SK-N-SH treated with all-trans-retinoic acid at 6 μM for 48 hours (cell line): ENCODE measurements around the gene MMP14.

Experiments used
- ATAC-seq: fragments of 200-7000 bp; cut with Tn5 transposase; 3 replicates; pipeline ENCODE4 v1.9.1; 2020; ENCODE audit warnings: mild to moderate bottlenecking, moderate library complexity
- ARNTL ChIP-seq: fragments of 450-650 bp; formaldehyde crosslinking; IDR thresholded peaks from 2 replicates; pipeline ENCODE4 v1.5.0; 2020; ENCODE audit warnings: low read depth, mild to moderate bottlenecking, moderate library complexity, borderline replicate concordance
- BACH2 ChIP-seq: fragments of 250-450 bp; sonication (Bioruptor Pico); IDR thresholded peaks from 2 replicates; pipeline ENCODE4 v1.9.0; 2021; ENCODE audit warnings: mild to moderate bottlenecking, borderline replicate concordance
- CSDC2 ChIP-seq: fragments of 250-450 bp; sonication (Bioruptor Pico); IDR thresholded peaks from 2 replicates; pipeline ENCODE4 v1.5.0; 2020; ENCODE audit warnings: mild to moderate bottlenecking, moderate library complexity
- ESRRG ChIP-seq: fragments of 250-450 bp; sonication (Bioruptor Pico); IDR thresholded peaks from 2 replicates; pipeline ENCODE4 v1.6.1; 2021; ENCODE audit warnings: mild to moderate bottlenecking
- GLIS3 ChIP-seq: fragments of 250-450 bp; sonication (Bioruptor Pico); IDR thresholded peaks from 2 replicates; pipeline ENCODE4 v1.5.0; 2020; ENCODE audit warnings: mild to moderate bottlenecking, moderate library complexity
- ISL1 ChIP-seq: fragments of 250-450 bp; sonication (Bioruptor Pico); IDR thresholded peaks from 2 replicates; pipeline ENCODE4 v2.1.2; 2022; ENCODE audit warnings: mild to moderate bottlenecking, moderate library complexity
- OSR1 ChIP-seq: fragments of 250-450 bp; sonication (Bioruptor Pico); IDR thresholded peaks from 2 replicates; pipeline ENCODE4 v1.8.0; 2022; ENCODE audit warnings: moderate library complexity, mild to moderate bottlenecking, inconsistent platforms
- PPARA ChIP-seq: fragments of 250-450 bp; sonication (Bioruptor Pico); IDR thresholded peaks from 2 replicates; pipeline ENCODE4 v1.5.0; 2020; ENCODE audit warnings: mild to moderate bottlenecking, borderline replicate concordance
- RARB ChIP-seq: fragments of 250-450 bp; sonication (Bioruptor Pico); IDR thresholded peaks from 2 replicates; pipeline ENCODE4 v1.8.0; 2021; ENCODE audit warnings: mild to moderate bottlenecking, moderate library complexity
- SNAI2 ChIP-seq: fragments of 250-450 bp; sonication (Bioruptor Pico); IDR thresholded peaks from 2 replicates; pipeline ENCODE4 v1.5.0; 2020; ENCODE audit warnings: mild to moderate bottlenecking, moderate library complexity
- TCF4 ChIP-seq: fragments of 250-450 bp; sonication (Bioruptor Pico); IDR thresholded peaks from 2 replicates; pipeline ENCODE4 v1.8.0; 2021; ENCODE audit warnings: mild to moderate bottlenecking, moderate library complexity, borderline replicate concordance
- TOX ChIP-seq: fragments of 250-450 bp; sonication (Bioruptor Pico); IDR thresholded peaks from 2 replicates; pipeline ENCODE4 v1.8.0; 2021; ENCODE audit warnings: mild to moderate bottlenecking, moderate library complexity, borderline replicate concordance
- ZC3H10 ChIP-seq: fragments of 250-450 bp; sonication (Bioruptor Pico); IDR thresholded peaks from 2 replicates; pipeline ENCODE4 v1.5.1; 2021; ENCODE audit warnings: mild to moderate bottlenecking, moderate library complexity
- ZFP3 ChIP-seq: fragments of 250-450 bp; sonication (Bioruptor Pico); IDR thresholded peaks from 2 replicates; pipeline ENCODE4 v1.5.0; 2020; ENCODE audit warnings: mild to moderate bottlenecking, moderate library complexity
- ZNF565 ChIP-seq: fragments of 450-650 bp; formaldehyde crosslinking; conservative IDR thresholded peaks from 2 replicates; pipeline ENCODE4 v1.5.0; 2020; ENCODE audit warnings: low read depth, mild to moderate bottlenecking, moderate library complexity
- ZNF70 ChIP-seq: fragments of 450-650 bp; formaldehyde crosslinking; IDR thresholded peaks from 2 replicates; pipeline ENCODE4 v1.5.0; 2020; ENCODE audit warnings: mild to moderate bottlenecking, moderate library complexity
- ZNF8 ChIP-seq: fragments of 450-650 bp; formaldehyde crosslinking; IDR thresholded peaks from 2 replicates; pipeline ENCODE4 v1.5.0; 2020; ENCODE audit warnings: mild to moderate bottlenecking, moderate library complexity
- TF ChIP-seq, protein P1 (sequence below): fragments of 250-450 bp; sonication (Bioruptor Pico); IDR thresholded peaks from 2 replicates; pipeline ENCODE4 v1.8.0; 2020; ENCODE audit warnings: mild to moderate bottlenecking, moderate library complexity, borderline replicate concordance
- TF ChIP-seq, protein P2 (sequence below): fragments of 250-450 bp; sonication (Bioruptor Pico); IDR thresholded peaks from 2 replicates; pipeline ENCODE4 v1.5.0; 2020; ENCODE audit warnings: mild to moderate bottlenecking, moderate library complexity
- TF ChIP-seq, protein P3 (sequence below): fragments of 250-450 bp; sonication (Bioruptor Pico); IDR thresholded peaks from 2 replicates; pipeline ENCODE4 v1.5.1; 2020; ENCODE audit warnings: low read depth, mild to moderate bottlenecking, moderate library complexity
- TF ChIP-seq, protein P4 (sequence below): fragments of 250-450 bp; sonication (Bioruptor Pico); IDR thresholded peaks from 2 replicates; pipeline ENCODE4 v1.8.0; 2021; ENCODE audit warnings: low read depth, mild to moderate bottlenecking, moderate library complexity, borderline replicate concordance
- TF ChIP-seq, protein P5 (sequence below): fragments of 250-450 bp; sonication (Bioruptor Pico); IDR thresholded peaks from 2 replicates; pipeline ENCODE4 v1.5.1; 2021; ENCODE audit warnings: mild to moderate bottlenecking, moderate library complexity

Gene MMP14

DNA sequence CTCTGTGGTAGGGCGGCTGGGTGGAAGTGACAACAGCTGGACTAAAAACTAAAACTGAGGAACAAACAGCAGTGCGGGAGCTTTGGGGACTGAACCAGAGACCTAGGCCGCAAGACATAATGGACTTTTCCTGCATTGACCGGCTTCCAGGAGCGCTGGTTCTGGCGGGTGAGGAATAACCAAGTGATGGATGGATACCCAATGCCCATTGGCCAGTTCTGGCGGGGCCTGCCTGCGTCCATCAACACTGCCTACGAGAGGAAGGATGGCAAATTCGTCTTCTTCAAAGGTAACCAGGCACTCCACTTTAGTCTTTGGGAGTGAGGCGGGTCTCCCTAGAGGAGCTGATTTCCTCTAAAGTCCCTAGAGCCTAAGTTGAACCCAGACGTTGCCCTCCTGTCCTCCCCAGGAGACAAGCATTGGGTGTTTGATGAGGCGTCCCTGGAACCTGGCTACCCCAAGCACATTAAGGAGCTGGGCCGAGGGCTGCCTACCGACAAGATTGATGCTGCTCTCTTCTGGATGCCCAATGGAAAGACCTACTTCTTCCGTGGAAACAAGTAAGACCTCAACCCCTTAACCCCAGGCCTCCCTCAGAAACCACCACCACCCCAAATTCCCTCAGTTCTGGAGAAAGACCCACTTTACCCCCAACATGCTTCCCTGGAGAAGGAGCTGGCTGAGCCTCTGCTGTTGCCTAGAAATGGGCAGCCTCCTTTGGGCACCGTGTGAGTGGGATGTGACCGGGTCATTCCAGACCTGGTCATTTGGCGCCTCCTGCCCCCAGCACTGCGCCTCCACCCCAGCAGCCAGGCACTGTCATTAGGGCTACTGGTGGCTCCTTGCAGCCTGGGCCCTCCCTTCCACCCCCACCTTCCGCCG is 8.1 kb downstream of the MMP14 start:
- ATAC-seq = no peak

DNA sequence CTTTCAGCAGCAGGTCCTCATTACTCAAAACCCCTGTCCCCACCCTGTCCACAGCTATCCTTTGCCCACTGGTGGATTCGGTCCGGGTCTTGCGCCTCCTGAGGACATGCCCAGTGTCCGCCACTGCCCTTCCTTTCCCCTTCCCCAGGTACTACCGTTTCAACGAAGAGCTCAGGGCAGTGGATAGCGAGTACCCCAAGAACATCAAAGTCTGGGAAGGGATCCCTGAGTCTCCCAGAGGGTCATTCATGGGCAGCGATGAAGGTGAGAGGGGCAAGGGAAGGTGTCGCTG is 8.7 kb downstream of the MMP14 start:
- no peak for ATAC-seq
- TF ChIP-seq OSR1 (CRISPR knock-in tag) (no peak), GLIS3 (CRISPR knock-in tag) (no peak), ISL1 (CRISPR knock-in tag) (no peak), ZNF565 (CRISPR knock-in tag) (no peak), ZC3H10 (CRISPR knock-in tag) (no peak), TOX (no peak), TCF4 (CRISPR knock-in tag) (no peak), ZNF70 (no peak), ARNTL (CRISPR knock-in tag) (no peak), BACH2 (no peak), RARB (CRISPR knock-in tag) (no peak)
- TF ChIP-seq, protein P1, sequence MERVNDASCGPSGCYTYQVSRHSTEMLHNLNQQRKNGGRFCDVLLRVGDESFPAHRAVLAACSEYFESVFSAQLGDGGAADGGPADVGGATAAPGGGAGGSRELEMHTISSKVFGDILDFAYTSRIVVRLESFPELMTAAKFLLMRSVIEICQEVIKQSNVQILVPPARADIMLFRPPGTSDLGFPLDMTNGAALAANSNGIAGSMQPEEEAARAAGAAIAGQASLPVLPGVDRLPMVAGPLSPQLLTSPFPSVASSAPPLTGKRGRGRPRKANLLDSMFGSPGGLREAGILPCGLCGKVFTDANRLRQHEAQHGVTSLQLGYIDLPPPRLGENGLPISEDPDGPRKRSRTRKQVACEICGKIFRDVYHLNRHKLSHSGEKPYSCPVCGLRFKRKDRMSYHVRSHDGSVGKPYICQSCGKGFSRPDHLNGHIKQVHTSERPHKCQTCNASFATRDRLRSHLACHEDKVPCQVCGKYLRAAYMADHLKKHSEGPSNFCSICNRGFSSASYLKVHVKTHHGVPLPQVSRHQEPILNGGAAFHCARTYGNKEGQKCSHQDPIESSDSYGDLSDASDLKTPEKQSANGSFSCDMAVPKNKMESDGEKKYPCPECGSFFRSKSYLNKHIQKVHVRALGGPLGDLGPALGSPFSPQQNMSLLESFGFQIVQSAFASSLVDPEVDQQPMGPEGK = no peak
- TF ChIP-seq, protein P2, sequence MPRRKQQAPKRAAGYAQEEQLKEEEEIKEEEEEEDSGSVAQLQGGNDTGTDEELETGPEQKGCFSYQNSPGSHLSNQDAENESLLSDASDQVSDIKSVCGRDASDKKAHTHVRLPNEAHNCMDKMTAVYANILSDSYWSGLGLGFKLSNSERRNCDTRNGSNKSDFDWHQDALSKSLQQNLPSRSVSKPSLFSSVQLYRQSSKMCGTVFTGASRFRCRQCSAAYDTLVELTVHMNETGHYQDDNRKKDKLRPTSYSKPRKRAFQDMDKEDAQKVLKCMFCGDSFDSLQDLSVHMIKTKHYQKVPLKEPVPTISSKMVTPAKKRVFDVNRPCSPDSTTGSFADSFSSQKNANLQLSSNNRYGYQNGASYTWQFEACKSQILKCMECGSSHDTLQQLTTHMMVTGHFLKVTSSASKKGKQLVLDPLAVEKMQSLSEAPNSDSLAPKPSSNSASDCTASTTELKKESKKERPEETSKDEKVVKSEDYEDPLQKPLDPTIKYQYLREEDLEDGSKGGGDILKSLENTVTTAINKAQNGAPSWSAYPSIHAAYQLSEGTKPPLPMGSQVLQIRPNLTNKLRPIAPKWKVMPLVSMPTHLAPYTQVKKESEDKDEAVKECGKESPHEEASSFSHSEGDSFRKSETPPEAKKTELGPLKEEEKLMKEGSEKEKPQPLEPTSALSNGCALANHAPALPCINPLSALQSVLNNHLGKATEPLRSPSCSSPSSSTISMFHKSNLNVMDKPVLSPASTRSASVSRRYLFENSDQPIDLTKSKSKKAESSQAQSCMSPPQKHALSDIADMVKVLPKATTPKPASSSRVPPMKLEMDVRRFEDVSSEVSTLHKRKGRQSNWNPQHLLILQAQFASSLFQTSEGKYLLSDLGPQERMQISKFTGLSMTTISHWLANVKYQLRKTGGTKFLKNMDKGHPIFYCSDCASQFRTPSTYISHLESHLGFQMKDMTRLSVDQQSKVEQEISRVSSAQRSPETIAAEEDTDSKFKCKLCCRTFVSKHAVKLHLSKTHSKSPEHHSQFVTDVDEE (CRISPR knock-in tag) = no peak

More for the DNA sequence above, 8.1 kb downstream of the MMP14 start:
- TF ChIP-seq ZNF8 (CRISPR knock-in tag) = no peak
- no peak for TF ChIP-seq RARB (CRISPR knock-in tag)
- no peak for TF ChIP-seq OSR1 (CRISPR knock-in tag)
- TF ChIP-seq, protein P3, sequence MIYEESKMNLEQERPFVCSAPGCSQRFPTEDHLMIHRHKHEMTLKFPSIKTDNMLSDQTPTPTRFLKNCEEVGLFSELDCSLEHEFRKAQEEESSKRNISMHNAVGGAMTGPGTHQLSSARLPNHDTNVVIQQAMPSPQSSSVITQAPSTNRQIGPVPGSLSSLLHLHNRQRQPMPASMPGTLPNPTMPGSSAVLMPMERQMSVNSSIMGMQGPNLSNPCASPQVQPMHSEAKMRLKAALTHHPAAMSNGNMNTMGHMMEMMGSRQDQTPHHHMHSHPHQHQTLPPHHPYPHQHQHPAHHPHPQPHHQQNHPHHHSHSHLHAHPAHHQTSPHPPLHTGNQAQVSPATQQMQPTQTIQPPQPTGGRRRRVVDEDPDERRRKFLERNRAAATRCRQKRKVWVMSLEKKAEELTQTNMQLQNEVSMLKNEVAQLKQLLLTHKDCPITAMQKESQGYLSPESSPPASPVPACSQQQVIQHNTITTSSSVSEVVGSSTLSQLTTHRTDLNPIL (CRISPR knock-in tag) = no peak
- TF ChIP-seq ZNF70 = no peak
- TF ChIP-seq, protein P2 (CRISPR knock-in tag) = no peak
- no peak for TF ChIP-seq PPARA (CRISPR knock-in tag)
- no peak for TF ChIP-seq BACH2
- TF ChIP-seq TOX = no peak
- TF ChIP-seq, protein P1 = no peak
- TF ChIP-seq ESRRG (CRISPR knock-in tag) = no peak
- no peak for TF ChIP-seq ZC3H10 (CRISPR knock-in tag)
- TF ChIP-seq, protein P4, sequence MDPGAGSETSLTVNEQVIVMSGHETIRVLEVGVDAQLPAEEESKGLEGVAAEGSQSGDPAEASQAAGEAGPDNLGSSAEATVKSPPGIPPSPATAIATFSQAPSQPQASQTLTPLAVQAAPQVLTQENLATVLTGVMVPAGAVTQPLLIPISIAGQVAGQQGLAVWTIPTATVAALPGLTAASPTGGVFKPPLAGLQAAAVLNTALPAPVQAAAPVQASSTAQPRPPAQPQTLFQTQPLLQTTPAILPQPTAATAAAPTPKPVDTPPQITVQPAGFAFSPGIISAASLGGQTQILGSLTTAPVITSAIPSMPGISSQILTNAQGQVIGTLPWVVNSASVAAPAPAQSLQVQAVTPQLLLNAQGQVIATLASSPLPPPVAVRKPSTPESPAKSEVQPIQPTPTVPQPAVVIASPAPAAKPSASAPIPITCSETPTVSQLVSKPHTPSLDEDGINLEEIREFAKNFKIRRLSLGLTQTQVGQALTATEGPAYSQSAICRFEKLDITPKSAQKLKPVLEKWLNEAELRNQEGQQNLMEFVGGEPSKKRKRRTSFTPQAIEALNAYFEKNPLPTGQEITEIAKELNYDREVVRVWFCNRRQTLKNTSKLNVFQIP (CRISPR knock-in tag) = no peak
- TF ChIP-seq ISL1 (CRISPR knock-in tag) = no peak
- TF ChIP-seq GLIS3 (CRISPR knock-in tag) = no peak
- no peak for TF ChIP-seq ZFP3 (CRISPR knock-in tag)
- no peak for TF ChIP-seq SNAI2
- no peak for TF ChIP-seq CSDC2 (CRISPR knock-in tag)
- TF ChIP-seq, protein P5, sequence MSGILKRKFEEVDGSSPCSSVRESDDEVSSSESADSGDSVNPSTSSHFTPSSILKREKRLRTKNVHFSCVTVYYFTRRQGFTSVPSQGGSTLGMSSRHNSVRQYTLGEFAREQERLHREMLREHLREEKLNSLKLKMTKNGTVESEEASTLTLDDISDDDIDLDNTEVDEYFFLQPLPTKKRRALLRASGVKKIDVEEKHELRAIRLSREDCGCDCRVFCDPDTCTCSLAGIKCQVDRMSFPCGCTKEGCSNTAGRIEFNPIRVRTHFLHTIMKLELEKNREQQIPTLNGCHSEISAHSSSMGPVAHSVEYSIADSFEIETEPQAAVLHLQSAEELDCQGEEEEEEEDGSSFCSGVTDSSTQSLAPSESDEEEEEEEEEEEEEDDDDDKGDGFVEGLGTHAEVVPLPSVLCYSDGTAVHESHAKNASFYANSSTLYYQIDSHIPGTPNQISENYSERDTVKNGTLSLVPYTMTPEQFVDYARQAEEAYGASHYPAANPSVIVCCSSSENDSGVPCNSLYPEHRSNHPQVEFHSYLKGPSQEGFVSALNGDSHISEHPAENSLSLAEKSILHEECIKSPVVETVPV = no peak
- TF ChIP-seq ZNF565 (CRISPR knock-in tag) = no peak
